Measurements from ENCODE around the gene PRMT9.

Gene PRMT9

DNA sequence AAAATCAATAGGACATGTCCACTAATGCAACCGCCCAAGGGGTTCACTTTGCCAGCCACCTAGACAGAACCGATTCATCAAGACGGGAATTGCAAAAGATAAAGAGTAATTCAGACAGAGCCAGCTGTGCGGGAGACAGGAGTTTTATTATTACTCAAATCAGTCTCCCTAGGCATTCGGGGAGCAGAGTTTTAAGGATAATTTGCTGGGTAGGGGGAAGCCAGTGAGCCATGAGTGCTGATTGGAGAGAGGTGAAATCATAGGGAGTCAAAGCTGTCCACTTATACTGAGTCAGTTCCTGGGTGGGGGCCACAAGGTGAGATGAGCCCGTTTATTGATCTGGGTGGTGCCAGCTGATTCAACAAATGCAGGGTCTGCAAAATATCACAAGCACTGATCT lies 58.2 kb downstream of the PRMT9 start:
- in situ Hi-C loops (cut with MboI; ENCODE audit: low sequenced_read_pairs) = no loop called here

DNA sequence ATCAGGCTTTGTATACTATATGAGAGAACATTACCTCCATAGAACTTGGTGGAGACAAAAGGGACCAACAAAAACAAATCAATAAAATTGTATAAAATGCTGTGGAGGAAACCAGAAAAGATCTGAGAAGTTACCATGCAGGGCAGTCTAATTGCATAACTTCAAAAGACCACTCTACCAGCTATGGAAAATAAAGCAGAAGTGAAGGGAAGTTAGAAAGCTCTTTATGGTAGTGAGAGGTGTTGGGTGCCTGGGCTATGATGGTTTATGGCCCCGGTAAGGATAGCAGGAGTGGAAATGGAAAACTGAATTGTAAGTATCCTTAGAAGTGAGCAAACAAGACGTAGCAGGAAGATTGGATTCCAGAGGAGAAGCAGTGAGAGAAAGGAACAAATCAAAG lies 63.6 kb downstream of the PRMT9 start:
- in situ Hi-C loops (cut with MboI; ENCODE audit: low sequenced_read_pairs) = no loop called here

DNA sequence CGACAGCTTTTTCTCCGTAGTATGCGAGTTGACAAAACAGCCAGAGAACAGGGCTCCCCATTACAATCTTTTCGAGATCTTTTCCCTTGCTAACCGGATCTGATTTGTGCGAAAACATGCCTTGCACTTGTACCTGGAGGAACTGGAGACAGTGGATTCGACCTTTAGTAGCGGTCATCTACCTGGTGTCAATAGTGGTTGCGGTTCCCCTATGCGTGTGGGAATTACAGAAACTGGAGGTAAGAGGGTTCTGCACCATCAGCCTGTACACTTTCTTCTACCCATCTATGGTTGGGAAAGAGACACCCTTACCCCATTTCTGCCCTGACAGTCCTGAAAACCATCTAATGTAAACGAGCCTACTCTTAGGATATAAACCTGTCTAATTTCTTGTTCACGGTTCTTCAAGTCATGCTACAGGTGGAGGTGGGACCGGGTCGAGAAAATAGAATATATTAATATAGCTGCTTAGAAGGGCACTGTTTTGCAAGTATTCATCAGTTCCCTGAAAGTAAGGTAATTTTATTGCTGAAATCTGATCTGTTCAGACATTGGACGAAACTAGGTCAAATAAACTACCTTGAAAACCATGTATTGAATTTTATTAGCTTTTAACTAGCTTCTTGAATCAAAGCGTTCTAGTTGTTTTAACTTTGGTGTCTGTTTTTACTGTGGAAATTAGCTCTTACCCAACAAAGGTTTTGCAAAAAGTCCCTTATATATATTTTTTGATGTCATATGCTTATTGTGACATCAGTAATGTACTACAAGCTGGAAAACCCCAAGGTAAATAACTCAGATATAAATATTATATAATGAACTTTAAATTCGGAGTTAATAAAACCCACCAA lies 65.9 kb downstream of the PRMT9 start:
- in situ Hi-C loops (cut with MboI; ENCODE audit: low sequenced_read_pairs) = no loop called here

DNA sequence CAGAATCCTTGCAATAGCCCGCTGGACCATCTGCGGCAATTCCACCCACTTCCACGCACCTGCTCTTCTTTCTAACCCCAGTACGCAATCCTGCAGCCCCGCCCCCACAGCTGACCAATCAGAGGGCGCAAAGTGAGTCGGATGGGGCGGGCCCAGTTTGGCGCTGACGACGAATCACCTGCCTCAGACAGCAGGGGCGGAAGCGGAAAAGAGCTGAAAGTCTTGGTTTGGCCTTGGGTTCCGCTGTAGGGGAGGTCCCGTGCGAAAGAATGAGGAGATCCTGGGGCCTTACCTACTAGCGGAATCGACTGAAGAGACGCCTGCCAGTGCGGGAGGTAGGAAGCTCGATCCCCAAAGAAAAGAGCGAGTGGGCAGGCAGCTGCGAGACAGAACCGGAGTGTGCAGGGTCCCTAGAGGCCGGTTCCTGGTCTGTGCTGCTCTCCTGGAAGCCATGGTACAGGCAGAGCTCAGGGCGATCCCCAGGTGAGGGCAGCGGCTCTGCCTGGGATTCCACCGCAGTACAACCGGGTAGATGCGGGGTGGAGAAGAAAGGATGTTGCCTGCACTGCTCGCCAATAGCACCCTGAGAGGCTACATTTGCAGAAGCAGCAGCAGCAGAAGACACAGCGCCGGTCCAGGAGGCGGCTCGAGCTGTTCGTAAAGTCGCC lies 66.7 kb downstream of the PRMT9 start, which contains the start of gene TMEM184C:
Gene TMEM184C (plus strand): TSS at position 225 of the 668 bp plus-strand sequence. CDS start 560 bp downstream, outside the sequence.
- in situ Hi-C loops (cut with MboI; ENCODE audit: low sequenced_read_pairs) = no loop called here

DNA sequence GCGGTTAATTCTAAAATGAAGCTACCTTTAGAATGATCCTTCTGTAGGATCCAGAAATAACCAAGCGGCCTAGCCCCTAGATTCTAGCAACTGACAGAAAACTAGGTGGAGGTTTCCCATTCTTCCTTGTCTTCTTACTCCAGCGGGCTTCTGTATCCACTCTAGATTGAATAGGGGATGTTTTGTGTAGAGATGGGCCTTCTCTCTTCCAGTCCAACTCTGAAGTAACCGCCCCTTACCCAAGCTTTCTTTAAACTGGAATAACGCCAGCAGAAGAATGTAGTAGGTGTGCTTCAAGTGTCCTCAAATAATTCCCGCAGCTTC lies 67.2 kb downstream of the PRMT9 start:
- in situ Hi-C loops (cut with MboI; ENCODE audit: low sequenced_read_pairs) = no loop called here

GRCh38 chr4:147610686-147611085 lies 73.3 kb downstream of the PRMT9 start:
- in situ Hi-C loops (cut with MboI; ENCODE audit: low sequenced_read_pairs) = no loop called here

GRCh38 chr4:147607471-147607870 lies 76.5 kb downstream of the PRMT9 start:
- in situ Hi-C loops (cut with MboI; ENCODE audit: low sequenced_read_pairs) = no loop called here

GRCh38 chr4:147605499-147605898 lies 78.5 kb downstream of the PRMT9 start:
- in situ Hi-C loops (cut with MboI; ENCODE audit: low sequenced_read_pairs) = no loop called here

DNA sequence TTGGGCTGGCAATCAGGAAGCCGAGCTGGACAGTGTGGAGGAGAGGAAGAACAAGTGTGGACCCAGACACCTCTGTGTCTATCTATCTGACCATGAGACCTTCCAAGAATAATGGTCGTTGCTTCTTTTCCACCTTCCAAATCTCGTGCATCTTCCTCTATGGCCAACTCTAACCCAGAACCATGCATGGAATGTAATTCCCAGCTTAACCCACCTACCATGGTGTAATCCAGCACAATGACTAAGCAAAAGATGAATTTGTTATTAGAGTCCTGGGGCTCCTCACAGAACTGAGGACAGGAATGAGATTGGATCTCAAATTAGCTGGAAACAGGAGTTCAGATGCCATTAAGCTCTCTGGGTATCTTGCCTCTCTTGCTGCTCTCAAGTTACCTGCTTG lies 84.2 kb downstream of the PRMT9 start:
- in situ Hi-C loops (cut with MboI; ENCODE audit: low sequenced_read_pairs) = no loop called here

DNA sequence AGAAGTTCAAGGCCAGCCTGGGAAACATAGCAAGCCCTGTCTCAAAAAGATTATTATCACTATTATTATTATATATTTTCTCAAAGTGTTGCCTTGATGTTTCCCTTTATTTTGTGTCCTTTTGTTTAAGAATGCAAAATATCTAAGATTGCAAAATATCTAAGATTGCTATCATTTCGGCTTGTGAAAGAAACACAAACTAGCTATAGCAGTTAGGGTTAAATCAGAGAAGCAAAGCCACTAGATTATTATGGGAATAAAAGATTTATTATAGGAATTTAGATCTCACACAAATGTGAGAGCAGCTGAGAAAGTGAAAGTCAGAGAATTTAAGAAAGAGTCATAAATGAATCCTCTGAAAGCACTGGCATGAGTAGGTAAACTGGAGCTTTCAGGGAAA lies 84.8 kb downstream of the PRMT9 start:
- in situ Hi-C loops (cut with MboI; ENCODE audit: low sequenced_read_pairs) = no loop called here

DNA sequence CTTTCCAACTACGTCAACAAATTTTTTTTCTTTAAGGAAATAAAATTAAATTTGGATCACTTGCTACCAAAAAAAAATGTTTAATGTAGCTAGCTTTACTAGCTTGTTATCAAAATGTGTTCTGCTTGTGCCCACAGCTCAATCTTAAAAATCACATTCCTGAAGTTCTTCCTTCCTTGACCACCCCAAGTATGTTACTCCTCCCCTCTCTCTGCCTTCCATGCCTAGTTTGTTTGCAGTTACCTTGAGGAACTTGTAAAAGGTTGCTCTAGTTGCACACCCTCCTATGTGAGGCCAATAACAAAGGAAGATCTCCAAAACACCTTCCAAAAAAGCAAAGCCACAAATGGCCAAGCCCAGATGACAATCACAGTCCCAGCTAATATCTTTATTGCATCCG lies 86.4 kb downstream of the PRMT9 start:
- in situ Hi-C loops (cut with MboI; ENCODE audit: low sequenced_read_pairs) = no loop called here

GRCh38 chr4:147596981-147597380 lies 87.0 kb downstream of the PRMT9 start:
- in situ Hi-C loops (cut with MboI; ENCODE audit: low sequenced_read_pairs) = no loop called here

GRCh38 chr4:147596377-147596776 lies 87.6 kb downstream of the PRMT9 start:
- in situ Hi-C loops (cut with MboI; ENCODE audit: low sequenced_read_pairs) = no loop called here

- in situ Hi-C loops (cut with MboI; ENCODE audit: low sequenced_read_pairs) = no loop called here
Observed at GRCh38 chr4:147594578-147594977, 89.4 kb downstream of the PRMT9 start.

- in situ Hi-C loops (cut with MboI; ENCODE audit: low sequenced_read_pairs) = no loop called here
Observed at GRCh38 chr4:147594107-147594506, 89.9 kb downstream of the PRMT9 start.

GRCh38 chr4:147591106-147591505 lies 92.9 kb downstream of the PRMT9 start:
- in situ Hi-C loops (cut with MboI; ENCODE audit: low sequenced_read_pairs) = no loop called here

DNA sequence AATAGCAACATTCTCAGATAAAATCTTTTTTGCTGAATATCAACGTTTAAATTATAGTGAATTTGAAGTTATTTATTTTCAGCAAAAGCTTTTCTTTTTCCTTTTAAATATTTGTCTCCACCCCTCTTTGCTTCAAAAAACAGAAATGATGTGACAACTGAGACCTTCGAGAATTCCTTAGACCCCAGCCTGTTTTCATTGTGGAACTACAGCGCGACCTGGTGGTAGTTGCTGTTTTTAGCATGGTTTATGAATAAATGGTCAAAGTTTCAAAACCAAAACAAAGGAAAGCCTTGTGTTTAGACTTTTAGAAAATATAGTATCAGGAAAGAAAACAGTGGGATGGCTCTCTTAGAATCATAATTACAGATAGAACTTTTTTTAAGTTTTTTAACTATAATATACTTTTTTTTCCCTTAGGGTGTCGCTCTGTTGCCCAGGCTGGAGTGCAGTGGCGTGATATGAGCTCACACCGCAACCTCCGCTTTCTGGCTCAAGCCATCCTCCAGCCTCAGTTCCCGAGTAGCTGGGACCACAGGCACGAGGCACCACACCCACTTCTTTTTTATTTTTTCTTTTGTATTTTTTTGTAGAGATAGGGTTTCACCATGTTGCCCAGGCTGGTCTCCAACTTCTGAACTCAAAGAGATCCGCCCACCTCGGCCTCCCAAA lies 93.6 kb downstream of the PRMT9 start:
- in situ Hi-C loops (cut with MboI; ENCODE audit: low sequenced_read_pairs) = no loop called here

GRCh38 chr4:147589586-147589985 lies 94.4 kb downstream of the PRMT9 start:
- in situ Hi-C loops (cut with MboI; ENCODE audit: low sequenced_read_pairs) = no loop called here

Measured in HL-60/S4 (cell line).